Thymus (tissue), 11 donors: ENCODE results near the gene WDR45B. TPM values are rescaled to one million over a fixed set of nuclear protein-coding genes. Genes with fewer than 3 reads are reported as not detected.

Experiments
- DNase-seq, 9 donors: peaks; one replicate each; pipeline ENCODE4 v3.0.0-alpha.2; 2013; ENCODE audit warnings: low spot score in 9 of 9, low read depth in 6 of 9, missing footprints in 1 of 9
- H3K27ac ChIP-seq, 2 donors: one replicate each; pipeline ENCODE4 v1.5.1; 2013; ENCODE audit warnings: control low read depth in 1 of 2, low read depth in 1 of 2, low read length in 1 of 2, mild to moderate bottlenecking in 1 of 2, moderate library complexity in 1 of 2
- H3K27me3 ChIP-seq, 2 donors: one replicate each; pipeline ENCODE4 v1.5.1; 2013; ENCODE audit warnings: low read length in 1 of 2; ENCODE audit not compliant: control insufficient read depth in 2 of 2, insufficient read depth in 1 of 2
- H3K36me3 ChIP-seq, 2 donors: one replicate each; pipeline ENCODE4 v1.5.1; 2013; ENCODE audit warnings: low read length in 1 of 2, mild to moderate bottlenecking in 1 of 2, moderate library complexity in 1 of 2; ENCODE audit not compliant: control insufficient read depth in 2 of 2, insufficient read depth in 2 of 2
- H3K4me1 ChIP-seq, 2 donors: one replicate each; pipeline ENCODE4 v1.5.1; 2013; ENCODE audit warnings: low read length in 2 of 2; ENCODE audit not compliant: control insufficient read depth in 2 of 2, insufficient read depth in 2 of 2
- H3K4me3 ChIP-seq, 2 donors: one replicate each; pipeline ENCODE4 v1.5.1; 2013; ENCODE audit warnings: low read length in 2 of 2, control low read depth in 1 of 2, mild to moderate bottlenecking in 1 of 2
- H3K9me3 ChIP-seq, 2 donors: one replicate each; pipeline ENCODE4 v1.5.1; 2013; ENCODE audit warnings: low read length in 1 of 2, mild to moderate bottlenecking in 1 of 2; ENCODE audit not compliant: control insufficient read depth in 2 of 2, insufficient read depth in 1 of 2
- WGBS: extraction: QIAGEN DNeasy Blood & Tissue Kit; methylation state at CpG from one replicate; pipeline ENCODE4 v1.1.7; 2013; 5-methylcytosine and 5-hydroxymethylcytosine counted together
- polyA plus RNA-seq: library from polyadenylated mRNA; stranded (reverse); fragments of 200-250 nt; gene quantifications from one replicate; pipeline ENCODE4 v1.2.3, GENCODE V29; 2013
- total RNA-seq: library from RNA; stranded (reverse); fragments of 120-200 nt; gene quantifications from one replicate; pipeline ENCODE4 v1.2.4, GENCODE V29; 2013
- donor health status: healthy.

The WDR45B gene
- total and polyA plus RNA-seq, 2 donors, result 33.0 to 67.0 TPM

GRCh38 chr17:82679586-82680465 is 31.6 kb upstream of the WDR45B start:
- 94% methylated on average over 28 of the region's 28 CpGs for WGBS

GRCh38 chr17:82678265-82678891 is 30.1 kb upstream of the WDR45B start:
- 94% methylated on average over 14 of the region's 14 CpGs for WGBS
- no peaks in the 10 kb centered on the region for H3K4me1 ChIP-seq
- H3K4me3 ChIP-seq, result no peak overlapping the region
- no peaks in the 10 kb centered on the region for H3K27me3 ChIP-seq
- no peak for DNase-seq
- H3K36me3 ChIP-seq, result no peaks in the 10 kb centered on the region
- H3K9me3 ChIP-seq, result peaks cover 0 to 14% of the 10 kb centered on the region in 2 donors
- H3K27ac ChIP-seq, result peak overlapping the region in 1 of 2 donors; percentile 45

More at GRCh38 chr17:82679586-82680465, 31.6 kb upstream of the WDR45B start:
- no peak for DNase-seq
- Histone ChIP-seq H3K27me3 (no peaks in the 10 kb centered on the region), H3K27ac (no peak overlapping the region), H3K4me1 (no peaks in the 10 kb centered on the region), H3K4me3 (no peak overlapping the region), H3K9me3 (peaks cover 0 to 14% of the 10 kb centered on the region in 2 donors), H3K36me3 (no peaks in the 10 kb centered on the region)

GRCh38 chr17:82677353-82677925 is 29.2 kb upstream of the WDR45B start:
- DNase-seq, result no peak

GRCh38 chr17:82675476-82676245 is 27.4 kb upstream of the WDR45B start:
- Histone ChIP-seq H3K27me3 (no peaks in the 10 kb centered on the region), H3K4me3 (no peak overlapping the region), H3K36me3 (no peaks in the 10 kb centered on the region), H3K4me1 (no peaks in the 10 kb centered on the region), H3K9me3 (peaks cover 0 to 11% of the 10 kb centered on the region in 2 donors), H3K27ac (no peak overlapping the region)
- 84% methylated on average over 18 of the region's 18 CpGs for WGBS
- no peak for DNase-seq

More at GRCh38 chr17:82677353-82677925, 29.2 kb upstream of the WDR45B start:
- H3K36me3 ChIP-seq, result no peaks in the 10 kb centered on the region
- H3K4me3 ChIP-seq, result no peak overlapping the region
- H3K4me1 ChIP-seq, result no peaks in the 10 kb centered on the region
- H3K9me3 ChIP-seq, result peaks cover 0 to 14% of the 10 kb centered on the region in 2 donors
- no peak overlapping the region for H3K27ac ChIP-seq
- no peaks in the 10 kb centered on the region for H3K27me3 ChIP-seq
- 93% methylated on average over 23 of the region's 23 CpGs for WGBS

- H3K9me3 ChIP-seq, result peaks cover 0 to 6% of the 10 kb centered on the region in 2 donors
- no peaks in the 10 kb centered on the region for H3K27me3 ChIP-seq
- no peaks in the 10 kb centered on the region for H3K36me3 ChIP-seq
- 90% methylated on average over 20 of the region's 20 CpGs for WGBS
- DNase-seq, result no peak
- no peak overlapping the region for H3K27ac ChIP-seq
- no peak overlapping the region for H3K4me3 ChIP-seq
- H3K4me1 ChIP-seq, result no peaks in the 10 kb centered on the region
These were observed 26.6 kb upstream of the WDR45B start for GRCh38 chr17:82674656-82675475.

GRCh38 chr17:82670661-82671450 is 22.6 kb upstream of the WDR45B start:
- H3K4me3 ChIP-seq, result no peak overlapping the region
- peaks cover under 1 to 1% of the 10 kb centered on the region in 2 donors for H3K9me3 ChIP-seq
- WGBS, result 97% methylated on average over 19 of the region's 19 CpGs
- no peak overlapping the region for H3K27ac ChIP-seq
- no peak for DNase-seq
- H3K36me3 ChIP-seq, result no peaks in the 10 kb centered on the region
- no peaks in the 10 kb centered on the region for H3K27me3 ChIP-seq
- peaks cover 0 to 4% of the 10 kb centered on the region in 2 donors for H3K4me1 ChIP-seq

- no peak overlapping the region for H3K4me3 ChIP-seq
- H3K36me3 ChIP-seq, result no peaks in the 10 kb centered on the region
- no peak overlapping the region for H3K27ac ChIP-seq
- H3K9me3 ChIP-seq, result peaks cover 1 to 3% of the 10 kb centered on the region in 2 donors
- no peaks in the 10 kb centered on the region for H3K27me3 ChIP-seq
- H3K4me1 ChIP-seq, result peaks cover 0 to 4% of the 10 kb centered on the region in 2 donors
- 33% methylated on average over 20 of the region's 20 CpGs for WGBS
- peak in 3 of 9 donors; percentile 20 to 53 (median 24) for DNase-seq
These were observed 20.4 kb upstream of the WDR45B start for GRCh38 chr17:82668631-82669099.
